B cell (primary cell): ENCODE results near the gene EML6. TPM values are rescaled to one million over a fixed set of nuclear protein-coding genes. Genes with fewer than 3 reads are reported as not detected.

Source experiments
- ATAC-seq: fragments of 200-7000 bp; cut with Tn5 transposase; one replicate; pipeline ENCODE4 v1.10.0; 2021; ENCODE audit warnings: low read depth, mild to moderate bottlenecking, moderate number of reproducible peaks, moderate library complexity
- CTCF ChIA-PET: fragments of 350-600 bp; sonication (Branson Sonifier 250); formaldehyde crosslinking; loops from one replicate; lab custom pipeline; 2021; ENCODE audit warnings: antibody characterized with exemption, inconsistent platforms; lab: Charles Lee
- POLR2A ChIA-PET: fragments of 350-600 bp; sonication (Branson Sonifier 250); formaldehyde crosslinking; loops from one replicate; lab custom pipeline; 2021; ENCODE audit warnings: antibody characterized with exemption; lab: Charles Lee
- DNase-seq: peaks from one replicate; pipeline ENCODE4 v3.0.0; 2013
- H2AFZ ChIP-seq: 2 replicates; pipeline ENCODE4 v1.6.1; 2012; ENCODE audit warnings: mild to moderate bottlenecking, low read depth, low read length; ENCODE audit not compliant: insufficient read depth, poor library complexity, severe bottlenecking
- H3K27ac ChIP-seq, 2 donors: 1 replicate in 1 of 2; 2 replicates in 1 of 2; pipeline ENCODE4 v1.5.1; 2012 to 2013; ENCODE audit warnings: low read length in 2 of 2, mild to moderate bottlenecking in 2 of 2, moderate library complexity in 1 of 2
- H3K27me3 ChIP-seq, 4 experiments: fragments of 200-600 bp in 1 of 4; sonication (generic) in 1 of 4; replicated peaks in 1 of 4; 1 replicate in 2 of 4; 2 replicates in 2 of 4; pipeline versions ENCODE4 v1.6.1 to v1.7.0; 2013 to 2016; ENCODE audit warnings: low read length in 3 of 4, mild to moderate bottlenecking in 2 of 4, mixed read lengths in 1 of 4, moderate library complexity in 1 of 4; ENCODE audit not compliant: insufficient read depth in 4 of 4, control insufficient read depth in 3 of 4; ENCODE audit errors: control extremely low read depth in 1 of 4
- H3K36me3 ChIP-seq, 2 experiments: replicated peaks in 1 of 2; 1 replicate in 1 of 2; 2 replicates in 1 of 2; pipeline versions ENCODE4 v1.6.1 to v1.7.1; 2013; ENCODE audit warnings: low read length in 1 of 2; ENCODE audit not compliant: insufficient read depth in 2 of 2, control insufficient read depth in 1 of 2; ENCODE audit errors: control extremely low read depth in 1 of 2, extremely low read depth in 1 of 2
- H3K4me1 ChIP-seq, 2 donors: fragments of 200-600 bp in 1 of 2; sonication (generic) in 1 of 2; 1 replicate in 1 of 2; 2 replicates in 1 of 2; pipeline versions ENCODE4 v1.5.1 to v1.6.1; 2013 to 2017; ENCODE audit warnings: low read length in 2 of 2; ENCODE audit not compliant: control insufficient read depth in 2 of 2, insufficient read depth in 2 of 2
- H3K4me2 ChIP-seq: replicated peaks from 2 replicates; pipeline ENCODE3; 2012; ENCODE audit warnings: mild to moderate bottlenecking, low read depth, low read length; ENCODE audit not compliant: poor library complexity, severe bottlenecking
- H3K4me3 ChIP-seq, 5 experiments: fragments of 200-600 bp in 1 of 5; sonication (generic) in 1 of 5; 1 replicate in 3 of 5; 2 replicates in 2 of 5; pipeline versions ENCODE4 v1.5.1 to v1.7.0; 2011 to 2016; ENCODE audit warnings: low read length in 4 of 5, mild to moderate bottlenecking in 4 of 5, low read depth in 2 of 5, control low read depth in 1 of 5, moderate library complexity in 1 of 5; ENCODE audit not compliant: insufficient read depth in 1 of 5; ENCODE audit errors: control extremely low read depth in 1 of 5, extremely low read depth in 1 of 5
- H3K79me2 ChIP-seq: fragments of 200-600 bp; sonication (generic); one replicate; pipeline ENCODE4 v1.6.0; 2016; ENCODE audit warnings: low read length; ENCODE audit not compliant: control insufficient read depth, insufficient read depth
- H3K9ac ChIP-seq: fragments of 200-600 bp; sonication (generic); 2 replicates; pipeline ENCODE4 v1.6.1; 2017; ENCODE audit warnings: mild to moderate bottlenecking, low read length, moderate library complexity
- H3K9me3 ChIP-seq, 3 donors: one replicate each; pipeline versions ENCODE4 v1.6.1 to v1.7.1; 2013; ENCODE audit warnings: low read length in 2 of 3; ENCODE audit not compliant: control insufficient read depth in 2 of 3, insufficient read depth in 1 of 3; ENCODE audit errors: control extremely low read depth in 1 of 3
- H4K20me1 ChIP-seq: 2 replicates; pipeline ENCODE4 v1.6.0; 2012; ENCODE audit warnings: mild to moderate bottlenecking, low read length; ENCODE audit not compliant: insufficient read depth, control insufficient read depth, poor library complexity, severe bottlenecking
- H3K27ac Mint-ChIP-seq: one replicate; pipeline ENCODE4 v1.8.0; 2021; ENCODE audit warnings: mixed read lengths
- H3K27me3 Mint-ChIP-seq: one replicate; pipeline ENCODE4 v1.8.0; 2021; ENCODE audit warnings: mixed read lengths
- H3K4me1 Mint-ChIP-seq: one replicate; pipeline ENCODE4 v1.8.0; 2021; ENCODE audit warnings: mixed read lengths
- H3K4me3 Mint-ChIP-seq: one replicate; pipeline ENCODE4 v1.8.0; 2021; ENCODE audit warnings: mixed read lengths
- H3K9me3 Mint-ChIP-seq: one replicate; pipeline ENCODE4 v1.8.0; 2022; ENCODE audit warnings: mixed read lengths; ENCODE audit not compliant: insufficient read depth
- EZH2 ChIP-seq: IDR thresholded peaks from 2 replicates; pipeline ENCODE4 v1.6.1; 2012; ENCODE audit warnings: borderline replicate concordance, low read depth, mild to moderate bottlenecking, moderate library complexity, low read length; ENCODE audit not compliant: insufficient read depth, poor library complexity, severe bottlenecking
- WGBS: methylation state at CpG from one replicate; pipeline ENCODE4 v1.1.5; 2013; ENCODE audit warnings: missing lambda C conversion rate; ENCODE audit not compliant: insufficient coverage; 5-methylcytosine and 5-hydroxymethylcytosine counted together
- intact Hi-C: fragments of 100-400 bp; cut with micrococcal nuclease; formaldehyde crosslinking; loops from one replicate; pipeline ENCODE4 v1.10.0; 2022
- polyA plus RNA-seq: library from polyadenylated mRNA; depleted of rRNA; stranded (reverse); fragments of >200 nt; gene quantifications from 2 replicates; pipeline ENCODE4 v1.2.3, GENCODE V29; 2012
- total RNA-seq, 2 donors: library from RNA; stranded (reverse); fragments of 120-200 nt in 1 of 2; gene quantifications; 1 replicate in 1 of 2; 2 replicates in 1 of 2; pipeline versions ENCODE4 v1.2.3 to v1.2.4, GENCODE V29; 2013 to 2022
- TF ChIP-seq, protein P1 (sequence below): fragments of 200-600 bp; IDR thresholded peaks from one replicate; pipeline ENCODE4 v1.8.0; 2022; ENCODE audit warnings: antibody characterized with exemption, mild to moderate bottlenecking

The EML6 gene
- total and polyA plus RNA-seq, 2 donors (not counting 1 experiment from before 2014, with no cell fraction given): 42.5 to 53.7 TPM

DNA sequence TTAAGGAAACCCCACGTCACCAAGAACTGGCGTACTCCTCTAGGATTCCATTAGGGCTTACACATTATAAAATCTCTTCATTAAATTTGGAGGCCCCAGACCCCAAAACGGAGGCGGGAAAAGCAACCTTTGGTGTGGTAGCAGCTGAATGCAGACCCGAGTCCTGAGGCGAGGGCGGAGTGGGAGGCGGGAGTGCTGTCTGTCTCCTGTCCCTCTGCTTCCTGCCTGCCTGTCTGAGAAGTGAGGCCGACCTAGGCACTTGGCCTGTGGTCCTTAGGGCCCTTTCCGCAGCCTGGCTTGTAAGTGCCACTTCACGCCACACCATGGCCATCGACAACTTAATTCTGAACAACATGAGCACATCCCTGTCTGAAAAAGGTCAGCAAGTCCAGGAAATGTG lies 224.7 kb downstream of the EML6 start:
- H3K27ac ChIP-seq: no peak overlapping the region
- H4K20me1 ChIP-seq: no peaks in the 10 kb centered on the region
- no peak overlapping the region for H3K27ac Mint-ChIP-seq
- no peaks in the 10 kb centered on the region for H3K79me2 ChIP-seq
- ChIA-PET POLR2A (no interaction called here), CTCF (no interaction called here)
- intact Hi-C loops: no loop called here
- H3K9me3 ChIP-seq: no peaks in the 10 kb centered on the region
- H3K4me2 ChIP-seq: no peak overlapping the region
- no peak overlapping the region for H2AFZ ChIP-seq
- H3K4me1 Mint-ChIP-seq: no peaks in the 10 kb centered on the region
- H3K4me3 ChIP-seq: no peak overlapping the region
- H3K9me3 Mint-ChIP-seq: no peaks in the 10 kb centered on the region
- no peaks in the 10 kb centered on the region for H3K36me3 ChIP-seq
- H3K9ac ChIP-seq: no peak overlapping the region
- no peaks in the 10 kb centered on the region for H3K4me1 ChIP-seq
- H3K4me3 Mint-ChIP-seq: no peak overlapping the region
- H3K27me3 ChIP-seq: no peaks in the 10 kb centered on the region
- ATAC-seq (no peak), DNase-seq (no peak)
- WGBS: 96% methylated on average over 11 of the region's 12 CpGs
- H3K27me3 Mint-ChIP-seq: no peaks in the 10 kb centered on the region
- TF ChIP-seq, protein P1, sequence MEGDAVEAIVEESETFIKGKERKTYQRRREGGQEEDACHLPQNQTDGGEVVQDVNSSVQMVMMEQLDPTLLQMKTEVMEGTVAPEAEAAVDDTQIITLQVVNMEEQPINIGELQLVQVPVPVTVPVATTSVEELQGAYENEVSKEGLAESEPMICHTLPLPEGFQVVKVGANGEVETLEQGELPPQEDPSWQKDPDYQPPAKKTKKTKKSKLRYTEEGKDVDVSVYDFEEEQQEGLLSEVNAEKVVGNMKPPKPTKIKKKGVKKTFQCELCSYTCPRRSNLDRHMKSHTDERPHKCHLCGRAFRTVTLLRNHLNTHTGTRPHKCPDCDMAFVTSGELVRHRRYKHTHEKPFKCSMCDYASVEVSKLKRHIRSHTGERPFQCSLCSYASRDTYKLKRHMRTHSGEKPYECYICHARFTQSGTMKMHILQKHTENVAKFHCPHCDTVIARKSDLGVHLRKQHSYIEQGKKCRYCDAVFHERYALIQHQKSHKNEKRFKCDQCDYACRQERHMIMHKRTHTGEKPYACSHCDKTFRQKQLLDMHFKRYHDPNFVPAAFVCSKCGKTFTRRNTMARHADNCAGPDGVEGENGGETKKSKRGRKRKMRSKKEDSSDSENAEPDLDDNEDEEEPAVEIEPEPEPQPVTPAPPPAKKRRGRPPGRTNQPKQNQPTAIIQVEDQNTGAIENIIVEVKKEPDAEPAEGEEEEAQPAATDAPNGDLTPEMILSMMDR: no peak
- TF ChIP-seq EZH2: no peak

DNA sequence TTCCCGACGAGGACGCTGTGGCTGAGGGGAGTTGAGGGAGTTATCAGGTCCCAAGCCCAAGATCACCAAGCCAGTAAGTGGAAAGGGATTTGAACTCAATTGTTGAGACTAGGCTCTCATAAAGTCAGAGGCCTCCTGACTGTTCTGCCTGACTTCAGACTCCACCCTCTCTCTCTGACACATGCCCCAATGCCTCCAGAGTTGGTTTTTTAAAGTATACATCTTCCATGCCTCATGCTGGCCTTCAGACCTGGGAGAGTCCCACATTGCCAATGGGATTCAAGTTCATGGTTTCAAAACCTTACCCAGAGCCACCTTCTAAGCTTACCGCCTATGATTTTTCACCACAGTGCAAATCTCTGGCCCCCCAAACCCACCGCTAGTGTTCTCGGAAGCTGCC lies 226.0 kb downstream of the EML6 start:
- Histone ChIP-seq H3K4me1 (no peaks in the 10 kb centered on the region), H4K20me1 (no peaks in the 10 kb centered on the region), H3K9me3 (no peaks in the 10 kb centered on the region), H3K4me3 (no peak overlapping the region), H3K79me2 (no peaks in the 10 kb centered on the region), H2AFZ (no peak overlapping the region), H3K9ac (no peak overlapping the region), H3K36me3 (no peaks in the 10 kb centered on the region), H3K4me2 (no peak overlapping the region), H3K27me3 (no peaks in the 10 kb centered on the region), H3K27ac (no peak overlapping the region)
- no peaks in the 10 kb centered on the region for H3K27me3 Mint-ChIP-seq
- H3K9me3 Mint-ChIP-seq: no peaks in the 10 kb centered on the region
- 100% methylated on average over 3 of the region's 6 CpGs for WGBS
- DNase-seq: no peak
- intact Hi-C loops: no loop called here
- H3K27ac Mint-ChIP-seq: no peak overlapping the region
- H3K4me1 Mint-ChIP-seq: no peaks in the 10 kb centered on the region
- no peak overlapping the region for H3K4me3 Mint-ChIP-seq
- CTCF ChIA-PET: no interaction called here
- no peak for ATAC-seq
- no peak for TF ChIP-seq EZH2
- TF ChIP-seq, protein P1: no peak
- POLR2A ChIA-PET: no interaction called here
